CD1c-positive myeloid dendritic cell (primary cell): ENCODE results near the gene EEIG1.

Experiments used
- DNase-seq: peaks from one replicate; pipeline ENCODE4 v3.0.0-alpha.2; 2016; ENCODE audit errors: extremely low spot score

Gene EEIG1

DNA sequence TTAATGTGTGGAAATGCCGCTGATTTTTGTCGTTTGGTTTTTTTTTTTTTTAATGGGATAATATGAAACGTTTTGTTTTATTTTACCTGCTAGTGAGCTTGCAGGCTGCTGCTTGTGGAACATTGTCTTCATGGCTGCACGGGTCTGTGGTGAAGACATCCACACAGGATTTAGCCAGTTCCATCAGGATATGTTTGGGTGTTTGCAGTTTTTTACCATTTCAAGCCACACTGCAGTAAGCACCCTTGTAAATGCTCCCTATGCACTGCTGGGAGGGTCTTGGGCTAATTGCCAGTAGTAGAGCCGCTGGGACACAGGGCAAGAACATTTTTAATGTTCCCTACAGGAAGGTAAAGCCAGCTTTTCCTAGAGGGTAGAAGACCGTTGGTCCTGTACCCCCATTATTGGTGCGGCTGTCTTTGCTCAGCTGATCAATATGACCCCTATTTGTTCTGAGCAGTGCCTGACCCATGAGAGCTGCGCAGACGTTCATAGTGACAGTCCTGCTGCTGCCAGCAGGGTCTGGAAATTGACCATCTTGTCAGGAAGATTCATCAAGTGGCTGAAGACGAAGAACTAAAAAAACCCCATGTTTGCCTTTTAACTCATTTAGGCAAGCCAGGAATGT lies 20.5 kb upstream of the EEIG1 start:
- no peak for DNase-seq

DNA sequence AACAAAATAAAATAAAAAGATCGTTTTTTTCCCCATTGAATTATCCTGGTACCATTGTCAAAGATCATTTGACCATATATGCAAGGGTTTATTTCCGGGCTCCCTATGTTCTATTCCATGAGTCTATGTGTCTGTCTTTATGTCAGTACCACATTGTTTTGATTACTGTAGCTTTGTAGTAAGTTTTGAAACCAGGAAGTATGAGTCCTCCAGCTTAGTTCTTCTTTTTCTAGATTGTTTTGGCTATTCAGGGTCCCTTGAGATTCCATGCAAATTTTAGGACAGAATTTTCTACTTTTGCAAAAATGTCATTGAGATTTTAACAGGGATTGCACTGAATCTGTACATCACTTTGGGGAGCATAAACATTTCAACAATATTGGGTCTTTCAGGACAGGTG lies 18.7 kb upstream of the EEIG1 start:
- DNase-seq: no peak

DNA sequence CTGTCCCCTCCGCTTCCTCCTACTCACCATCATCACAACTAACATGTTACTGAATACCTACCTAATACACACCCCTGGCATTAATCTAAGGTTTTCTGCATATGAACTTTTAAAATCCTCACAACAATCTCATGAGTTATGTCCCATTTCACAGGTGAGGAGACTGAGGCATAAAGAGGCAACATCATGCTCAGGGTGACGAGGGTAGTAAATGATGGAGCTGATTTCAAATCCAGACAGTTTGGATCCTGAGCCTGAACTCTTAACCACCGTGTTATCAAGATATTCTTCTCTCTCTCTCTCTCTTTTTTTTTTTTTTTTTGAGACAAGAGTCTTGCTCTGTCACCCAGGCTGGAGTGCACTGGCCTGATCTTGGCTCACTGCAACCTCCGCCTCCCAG lies 12.9 kb upstream of the EEIG1 start:
- no peak for DNase-seq

DNA sequence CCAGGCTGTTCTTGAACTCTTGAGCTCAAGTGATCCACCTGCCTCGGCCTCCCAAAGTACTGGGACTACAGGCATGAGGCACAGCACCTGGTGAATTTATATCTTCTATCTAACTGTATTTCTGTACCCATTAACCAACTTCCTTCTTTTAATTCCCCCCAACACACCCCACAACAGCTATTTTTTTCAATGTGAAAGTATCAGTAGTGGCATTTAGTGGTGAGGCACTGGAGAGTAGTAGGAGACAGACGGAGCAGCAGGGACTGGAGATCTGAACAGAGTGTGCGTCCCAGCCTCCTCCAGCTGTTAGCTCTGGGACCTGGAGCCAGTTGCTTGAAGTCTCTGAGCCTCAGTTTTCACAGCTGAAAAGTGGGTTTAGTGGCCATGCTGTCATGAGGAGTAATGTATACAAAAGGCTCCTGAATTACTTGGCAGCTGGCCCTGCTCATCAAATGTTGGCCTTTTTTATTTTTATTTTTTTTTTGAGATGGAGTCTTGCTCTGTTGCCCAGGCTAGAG lies 11.0 kb upstream of the EEIG1 start:
- DNase-seq: no peak

DNA sequence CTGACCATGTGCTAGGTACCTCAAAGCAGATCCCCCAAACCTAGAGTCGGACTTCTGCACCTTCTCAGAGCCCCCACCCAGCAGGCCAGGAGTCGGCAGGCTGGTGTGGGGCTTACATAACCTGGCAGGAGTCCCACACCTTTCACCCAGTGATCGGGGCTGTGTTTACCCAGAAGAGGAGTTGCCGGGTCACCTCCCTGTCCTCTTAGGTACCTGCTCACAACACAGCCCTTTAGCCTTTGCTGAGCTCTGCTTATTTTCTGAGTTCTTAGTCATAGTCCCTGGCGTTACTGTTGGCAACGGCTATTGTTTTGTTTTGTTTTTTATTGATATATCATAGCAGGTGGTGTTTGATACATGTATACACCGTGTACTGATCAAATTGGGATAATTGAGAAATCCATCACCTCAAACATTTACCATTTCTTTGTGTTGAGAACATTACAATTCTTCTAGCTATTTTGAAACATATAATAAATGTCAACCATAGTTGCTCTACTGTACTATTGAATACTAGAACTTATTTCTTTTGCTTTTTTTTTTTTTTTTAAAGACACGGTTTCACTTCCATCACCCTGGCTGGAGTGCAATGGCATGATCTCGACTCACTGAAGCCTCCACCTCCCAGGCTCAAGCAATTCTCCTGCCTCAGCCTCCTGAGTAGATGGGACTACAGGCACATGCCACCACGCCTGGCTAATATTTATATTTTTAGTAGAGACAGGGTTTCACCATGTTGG lies 10.4 kb upstream of the EEIG1 start:
- DNase-seq: no peak

DNA sequence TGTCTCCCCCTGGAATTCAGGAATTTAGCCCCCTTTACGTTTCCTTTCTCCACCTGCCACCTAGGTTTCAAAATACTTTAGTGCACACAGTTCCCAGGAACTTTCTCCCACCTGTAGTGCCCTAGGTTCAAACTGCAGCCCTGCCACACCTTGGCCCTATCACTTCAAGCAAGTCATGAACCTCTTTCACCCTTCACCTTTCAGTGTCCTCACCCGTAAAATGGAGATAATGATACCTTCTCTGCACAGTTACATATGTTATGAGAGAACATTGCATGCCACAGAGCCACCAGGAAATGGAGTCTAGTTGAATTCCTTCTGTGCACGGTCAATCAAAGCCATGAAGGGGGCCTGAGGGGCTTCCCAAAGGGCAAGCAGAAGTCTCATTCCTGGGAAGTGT lies 9.8 kb upstream of the EEIG1 start:
- DNase-seq: no peak

DNA sequence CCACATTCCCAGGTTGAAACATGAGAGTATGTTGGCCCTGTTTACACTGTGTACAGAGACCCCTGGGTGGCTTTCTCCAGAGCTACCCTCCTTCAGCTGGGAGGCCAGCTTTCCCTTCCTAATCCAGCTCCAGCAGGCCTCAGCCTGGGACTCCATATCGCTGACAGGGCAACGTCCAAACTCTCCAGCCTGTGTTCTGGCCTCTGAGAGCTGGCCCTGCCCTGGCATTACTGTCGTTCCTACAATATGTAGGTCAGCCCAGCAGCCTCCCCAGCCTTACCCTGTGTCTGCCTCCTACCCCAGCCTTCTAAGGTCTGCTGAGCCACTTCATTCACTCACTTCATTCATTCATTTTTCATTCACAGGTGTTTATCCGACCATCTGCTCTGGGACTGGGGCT lies 8.3 kb upstream of the EEIG1 start:
- no peak for DNase-seq

DNA sequence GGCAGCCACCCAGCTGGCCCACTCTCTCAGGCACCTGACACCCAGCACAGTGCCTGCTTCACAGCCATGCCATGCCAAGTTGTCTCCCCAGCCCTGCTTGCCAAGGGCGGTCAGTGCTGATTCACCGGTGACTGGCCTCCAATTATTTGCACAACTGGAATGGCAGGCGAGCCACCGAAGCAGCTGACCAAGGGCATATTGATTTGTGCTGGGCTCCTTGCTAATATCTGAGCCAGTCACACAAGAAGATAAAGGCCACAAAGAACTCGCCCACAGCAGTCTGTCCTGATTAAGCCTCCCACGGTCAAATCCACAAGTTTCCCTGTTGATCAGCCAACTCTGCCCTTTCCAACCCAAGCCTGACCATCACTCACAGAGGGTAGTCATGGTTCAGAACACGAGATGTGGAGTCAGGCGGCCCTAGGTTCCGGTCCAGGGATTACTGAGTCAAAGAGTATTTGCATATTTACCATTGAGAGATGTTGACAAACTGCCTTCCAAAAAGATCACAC lies 6.4 kb upstream of the EEIG1 start:
- no peak for DNase-seq

DNA sequence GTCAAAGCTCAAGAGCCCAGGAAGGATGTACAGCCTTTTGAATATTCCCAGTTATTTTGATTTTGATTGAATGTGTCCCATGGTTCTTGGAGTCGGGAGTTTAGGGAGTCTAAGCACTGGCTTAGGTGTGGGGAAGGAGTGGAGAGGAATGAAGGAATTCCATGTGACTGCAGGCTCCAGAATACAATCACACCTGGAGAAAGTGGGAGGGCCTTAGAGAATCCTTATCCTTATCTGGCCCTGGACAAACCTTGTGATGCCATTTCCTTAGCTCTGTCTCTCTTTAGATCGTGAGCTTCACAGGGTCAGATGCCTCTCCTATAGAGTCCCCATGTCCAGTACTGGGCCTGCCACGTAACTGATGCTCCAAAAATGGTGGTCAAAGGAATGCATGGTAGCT lies 4.2 kb upstream of the EEIG1 start:
- DNase-seq: no peak

DNA sequence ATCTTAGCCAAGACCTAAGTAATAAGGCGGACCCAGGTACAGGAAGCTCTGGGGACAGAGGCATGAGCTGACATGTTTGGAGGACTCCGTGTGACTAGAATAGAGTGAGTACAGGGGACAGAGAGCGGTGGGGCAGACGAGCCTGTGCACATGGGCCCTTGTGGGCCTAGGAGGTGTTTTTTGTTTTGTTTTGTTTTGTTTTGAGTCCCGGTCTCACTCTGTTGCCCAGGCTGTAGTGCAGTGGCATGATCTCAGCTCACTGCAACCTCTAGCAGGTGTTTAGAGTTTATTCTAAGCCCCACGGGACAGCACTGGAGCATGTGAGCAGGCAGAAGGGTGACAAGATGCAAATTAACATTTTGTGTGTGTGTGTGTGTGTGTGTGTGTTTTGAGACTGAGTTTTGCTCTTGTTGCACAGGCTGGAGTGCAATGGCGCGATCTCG lies 3.1 kb upstream of the EEIG1 start:
- no peak for DNase-seq

DNA sequence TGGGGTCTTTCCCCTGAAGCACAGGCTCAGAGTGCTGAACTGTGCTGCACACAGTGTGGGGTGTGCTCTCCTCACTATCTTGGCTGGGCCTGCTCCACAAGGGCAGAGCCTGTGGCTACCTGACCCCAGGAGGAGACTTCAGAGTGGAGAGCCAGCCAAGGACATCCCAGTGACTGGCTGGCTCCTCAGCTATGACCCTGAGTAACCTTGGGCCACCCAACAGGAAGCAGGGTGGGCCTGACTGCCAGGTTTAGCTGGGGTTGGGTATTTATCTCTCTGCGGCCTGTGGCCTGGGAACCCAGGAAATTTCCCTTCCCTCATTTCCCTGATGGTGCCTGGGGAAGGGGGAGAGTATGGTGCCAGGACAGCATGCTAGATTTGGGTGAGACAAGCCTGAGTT lies 2.1 kb upstream of the EEIG1 start:
- DNase-seq: no peak

DNA sequence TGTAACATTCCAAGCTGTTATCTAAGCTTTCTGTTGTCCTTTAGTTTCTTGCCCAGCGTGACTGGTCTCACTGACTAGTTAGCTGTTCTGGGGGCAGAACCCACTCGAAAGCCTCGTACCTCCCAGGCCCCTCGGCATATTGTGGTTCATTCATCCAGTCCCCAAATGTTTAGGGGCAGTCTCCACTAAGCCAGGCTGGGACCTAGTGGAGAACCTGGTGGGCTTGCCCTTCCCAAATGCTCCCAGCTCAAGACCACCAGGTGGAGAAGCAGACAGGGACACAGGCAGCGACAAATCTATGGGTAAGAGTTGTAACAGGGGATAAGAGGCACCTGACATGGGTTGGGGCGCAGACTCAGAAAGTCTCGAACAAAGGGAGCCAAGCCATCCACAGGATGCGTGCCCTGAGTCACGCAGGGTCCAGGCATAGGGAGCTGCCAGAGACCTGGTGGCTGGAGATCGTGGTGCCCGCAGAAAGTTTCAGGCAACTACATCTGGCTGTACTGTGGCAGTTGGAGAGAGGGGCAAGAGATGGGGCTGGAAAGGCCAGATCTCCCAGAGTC lies 851 bp upstream of the EEIG1 start:
- no peak for DNase-seq

DNA sequence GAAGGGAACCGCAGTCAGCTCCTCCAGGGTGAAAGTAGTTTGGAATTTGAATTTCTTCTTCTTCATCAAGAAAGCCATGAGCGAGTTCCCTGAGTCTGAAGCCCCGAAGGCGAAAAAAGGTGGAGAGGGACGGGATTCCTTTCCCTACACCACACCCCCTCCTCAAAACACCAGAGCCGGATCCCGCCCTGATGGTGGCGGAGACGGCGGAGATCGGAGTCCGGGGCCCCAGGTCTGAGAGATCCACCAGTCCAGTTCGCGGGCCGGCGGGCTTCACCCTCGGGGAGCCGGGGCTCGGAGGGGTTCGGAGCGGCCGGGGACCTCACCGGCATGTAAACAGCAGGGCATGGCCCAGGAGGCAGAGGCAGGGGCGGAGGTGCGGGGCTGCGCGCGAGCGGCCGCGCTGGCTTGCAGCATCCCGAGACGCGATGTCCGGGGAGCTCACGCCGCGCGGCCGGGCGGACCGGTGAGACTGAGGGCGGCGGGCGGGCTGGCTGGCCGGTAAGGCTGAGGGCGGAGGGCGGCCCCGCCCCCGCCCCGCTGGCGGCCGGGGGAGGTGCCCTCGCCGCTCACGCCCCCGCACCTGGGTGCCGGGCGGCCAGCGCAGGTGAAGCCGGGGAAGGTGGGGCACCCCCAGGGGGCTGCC lies 606 bp downstream of the EEIG1 start:
- peak; percentile 35 for DNase-seq

DNA sequence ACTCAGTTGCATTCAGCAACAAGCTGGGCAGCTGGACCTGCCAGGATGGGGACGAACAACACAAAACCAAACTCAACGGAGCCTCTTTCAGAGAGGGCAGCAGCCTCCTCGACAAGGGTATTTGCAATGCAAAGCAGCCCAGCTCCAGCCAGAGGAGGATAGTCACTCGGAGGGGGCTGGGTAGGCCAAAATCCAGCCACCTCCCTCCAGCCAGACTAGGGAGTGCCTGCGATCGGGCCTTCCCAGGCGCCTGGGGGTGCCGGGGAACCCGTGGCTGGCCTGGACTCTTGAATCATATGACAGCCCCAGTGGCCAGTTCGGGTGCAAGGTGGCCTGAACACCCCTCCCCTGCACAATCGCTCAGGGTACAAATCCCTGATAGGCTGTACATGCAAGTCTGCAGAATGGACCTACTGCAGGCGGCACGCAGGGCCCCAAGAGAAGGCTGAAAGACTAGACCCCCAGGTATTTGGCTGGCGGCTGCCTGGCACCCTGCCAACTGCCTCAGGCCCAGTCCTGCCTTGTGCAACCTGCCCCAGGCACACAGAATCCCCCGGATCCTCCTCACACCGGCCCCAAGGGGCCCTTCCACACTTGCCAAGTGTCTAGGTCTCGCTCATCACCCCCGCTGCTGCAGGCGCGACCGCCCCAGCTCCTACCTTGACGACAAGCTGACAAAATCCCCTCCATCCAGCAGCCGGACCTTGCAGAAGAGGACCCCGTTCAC lies 1.3 kb downstream of the EEIG1 start:
- DNase-seq: no peak

DNA sequence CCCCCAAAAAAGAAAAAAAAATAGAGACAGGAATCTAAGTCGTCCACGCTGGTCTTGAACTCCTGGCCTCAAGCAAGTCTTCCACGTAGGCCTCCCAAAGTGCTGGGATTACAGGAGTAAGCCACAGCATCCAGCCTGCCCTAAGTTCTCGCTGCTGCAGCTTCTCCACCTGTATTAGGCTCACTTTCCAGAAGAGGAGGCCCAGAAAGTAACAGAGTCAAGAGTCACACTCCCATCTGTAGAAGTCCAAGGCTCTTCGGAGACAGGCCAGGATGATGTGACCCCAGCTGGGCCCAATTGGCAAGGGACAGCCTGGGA lies 1.8 kb downstream of the EEIG1 start:
- DNase-seq: no peak

DNA sequence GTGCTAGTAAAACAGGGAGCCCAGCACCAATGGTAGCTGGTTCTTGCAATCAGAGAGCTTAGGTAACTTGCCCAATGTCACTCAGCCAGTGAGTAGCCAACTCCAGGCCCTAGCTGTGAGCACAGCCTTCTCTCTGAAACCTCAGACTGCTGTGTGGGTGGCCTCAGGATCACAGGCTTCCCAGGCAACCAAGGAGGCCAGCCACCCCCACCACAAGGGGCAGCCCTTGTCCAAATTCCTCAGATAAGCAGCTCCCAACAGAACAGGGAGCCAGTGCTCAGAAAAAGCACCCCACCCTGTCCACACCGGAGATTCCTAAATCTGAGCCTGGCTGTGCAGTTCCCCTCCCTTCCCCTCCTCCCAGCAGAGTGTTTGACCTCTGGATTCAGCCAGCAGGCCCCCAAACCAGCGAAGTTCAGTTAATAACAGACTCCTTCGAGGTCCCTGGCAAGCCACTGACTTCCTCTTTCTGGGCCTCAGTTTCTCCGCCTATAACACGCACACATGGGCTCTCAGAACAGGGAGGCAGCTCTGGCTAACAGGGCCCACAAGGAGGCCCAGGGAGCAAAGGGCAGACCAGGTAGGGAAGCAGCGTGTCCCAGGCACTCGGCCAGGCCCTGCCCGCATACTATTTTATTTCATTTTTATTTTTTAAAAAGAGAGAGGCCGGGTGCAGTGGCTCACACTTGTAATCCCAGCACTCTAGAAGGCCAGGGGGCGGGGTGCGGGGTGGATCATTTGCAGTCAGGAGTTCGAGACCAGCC lies 2.7 kb downstream of the EEIG1 start:
- DNase-seq: peak; percentile 53

DNA sequence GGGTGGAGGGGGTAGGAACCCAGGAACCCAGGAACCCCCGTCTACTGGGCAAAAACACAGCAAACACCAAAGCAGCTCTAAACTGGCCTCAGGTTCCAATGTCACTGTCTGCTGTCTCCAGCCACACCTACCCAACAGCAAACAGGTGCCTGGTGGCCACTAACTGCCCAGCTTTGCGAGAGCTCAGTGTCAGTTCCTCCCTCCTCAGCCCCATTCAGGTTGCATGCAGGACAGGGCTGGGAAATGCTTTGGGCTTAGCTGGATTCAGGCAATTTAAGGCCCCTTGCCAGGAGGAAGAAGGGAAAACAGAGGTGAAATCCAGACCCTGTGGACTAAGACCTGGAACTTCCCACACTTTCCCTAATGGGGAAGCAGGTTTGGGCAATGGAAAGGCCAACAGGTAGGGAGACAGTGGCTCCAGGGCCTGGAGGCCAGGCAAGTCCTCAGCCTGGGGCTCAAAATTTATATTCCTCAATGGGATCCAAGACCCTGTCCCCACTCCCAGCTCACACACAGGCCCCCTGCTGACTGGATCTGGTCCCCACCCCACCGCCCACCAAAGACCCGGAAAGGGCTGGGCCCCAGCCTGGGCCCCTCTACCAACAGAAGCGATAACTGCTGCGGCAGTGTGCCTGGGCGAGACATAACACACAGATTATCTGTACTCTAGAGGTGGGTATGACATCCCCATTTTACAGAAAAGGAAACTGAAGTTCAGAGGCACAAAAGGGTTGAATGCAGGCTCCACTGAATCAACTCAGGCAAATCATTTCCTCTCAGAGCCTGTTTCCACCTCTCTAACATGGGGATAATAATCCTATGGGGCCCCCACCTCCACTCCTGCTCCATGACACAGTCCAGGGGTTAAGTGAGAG lies 3.5 kb downstream of the EEIG1 start:
- no peak for DNase-seq

DNA sequence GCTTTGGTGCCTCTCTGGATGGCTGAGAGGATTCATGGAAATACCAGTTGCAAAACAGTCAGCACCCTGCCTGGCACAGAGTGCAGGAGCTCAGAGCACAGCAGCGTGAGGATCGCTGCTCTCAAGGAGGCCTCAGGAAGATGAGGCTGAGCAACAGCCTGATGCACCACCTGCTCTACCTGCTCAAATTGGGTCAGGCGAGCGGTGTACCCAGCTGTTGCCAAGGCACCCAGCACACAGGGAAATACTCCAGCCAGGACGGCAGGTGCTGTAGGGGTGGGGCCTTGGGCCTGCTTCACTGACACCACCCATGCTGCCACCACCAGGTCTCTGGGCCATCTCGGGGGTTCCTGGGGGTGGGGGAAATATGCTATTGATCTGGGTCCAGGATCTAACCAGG lies 4.3 kb downstream of the EEIG1 start:
- DNase-seq: no peak

DNA sequence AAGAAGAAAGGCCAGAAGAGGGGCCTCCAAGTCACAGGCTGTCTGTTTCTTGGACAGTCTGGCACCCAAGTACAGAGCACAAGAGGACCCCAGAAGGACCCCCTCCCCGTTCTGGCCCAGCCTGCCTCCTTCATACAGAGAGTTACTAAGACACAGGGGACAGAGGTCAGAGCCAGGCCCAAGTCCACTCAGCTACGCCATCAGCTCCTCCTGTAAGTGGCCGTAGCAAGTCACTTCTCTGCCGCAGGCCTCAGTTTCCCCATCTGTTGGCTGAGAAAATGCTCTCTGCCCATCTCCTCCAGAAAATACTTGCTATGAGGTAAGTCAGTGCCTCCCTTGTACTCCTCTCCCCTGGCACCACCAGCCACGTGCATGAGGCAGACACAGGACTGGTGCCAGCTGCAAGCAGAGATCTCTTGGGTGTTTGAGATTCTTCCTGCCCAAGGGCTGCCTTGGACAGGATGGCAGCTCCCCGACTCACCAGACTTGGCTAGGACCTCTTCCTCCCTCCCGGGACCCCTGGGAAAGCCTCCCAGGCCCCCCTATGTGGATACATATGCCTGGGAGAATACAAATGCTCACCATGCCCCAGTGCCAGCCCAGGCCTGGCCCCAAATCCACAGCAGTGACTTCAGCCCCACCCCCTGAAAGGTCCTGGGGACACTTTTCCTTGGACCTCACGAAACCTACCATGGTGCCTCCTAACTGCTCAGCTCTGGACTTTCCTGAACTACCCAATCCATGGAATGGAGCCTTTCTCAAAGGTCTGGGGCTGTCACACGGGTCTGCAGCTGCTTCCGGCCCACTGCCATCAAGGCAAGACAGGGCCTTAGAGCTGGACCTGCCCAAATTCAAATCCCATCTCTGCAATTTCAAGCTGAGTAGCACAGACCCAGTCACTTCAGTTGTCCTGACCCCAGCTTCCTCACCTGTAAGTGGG lies 5.1 kb downstream of the EEIG1 start:
- DNase-seq: no peak
